NCI-H345 treated with DMSO at 0.1 percent for 48 hours (cell line): ENCODE measurements around the gene NRP1.

ENCODE experiments used
- DNase-seq: peaks from one replicate; lab custom pipeline; 2025; ENCODE audit not compliant: unreplicated experiment; lab: John Stamatoyannopoulos, UW

The NRP1 gene

DNA sequence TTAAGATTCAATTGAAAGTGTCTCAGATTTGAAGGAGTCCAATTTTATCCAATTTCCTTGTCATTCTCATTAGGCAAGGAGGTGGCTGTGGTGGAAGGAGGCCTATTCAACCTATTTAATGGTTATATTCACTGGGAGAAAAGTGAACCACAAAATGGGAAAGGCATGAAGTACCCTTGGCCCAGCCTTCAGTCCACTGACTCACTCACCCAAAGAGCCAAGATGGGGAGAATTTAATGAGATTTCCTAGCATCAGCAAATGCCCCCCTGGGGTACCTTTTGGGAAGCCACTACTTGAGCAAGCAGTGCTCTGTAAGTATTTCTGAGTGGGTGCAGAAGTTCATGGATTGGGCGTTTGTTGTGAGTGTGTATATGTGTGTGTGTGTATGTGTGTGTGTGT lies 144.1 kb downstream of the NRP1 start:
- no peak for DNase-seq

DNA sequence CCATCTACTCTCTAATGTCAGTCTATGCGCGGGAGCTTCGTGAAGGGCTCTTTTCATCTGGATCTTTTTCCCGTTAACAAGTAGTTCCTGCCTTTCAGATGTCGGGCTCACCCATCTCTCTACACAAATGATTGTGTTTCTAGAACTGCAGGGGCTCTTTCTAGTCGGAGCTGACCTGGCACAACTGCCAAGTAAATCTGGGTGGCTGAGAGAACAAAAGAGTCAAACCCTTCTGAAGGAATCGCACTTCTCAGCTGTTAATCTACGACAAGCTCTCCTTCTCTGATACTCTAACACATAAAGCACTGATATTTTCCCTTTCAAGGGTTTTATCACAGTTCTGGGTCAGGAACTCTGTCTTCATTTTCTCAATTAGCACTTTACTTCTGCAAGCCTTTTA lies 144.7 kb downstream of the NRP1 start:
- no peak for DNase-seq

DNA sequence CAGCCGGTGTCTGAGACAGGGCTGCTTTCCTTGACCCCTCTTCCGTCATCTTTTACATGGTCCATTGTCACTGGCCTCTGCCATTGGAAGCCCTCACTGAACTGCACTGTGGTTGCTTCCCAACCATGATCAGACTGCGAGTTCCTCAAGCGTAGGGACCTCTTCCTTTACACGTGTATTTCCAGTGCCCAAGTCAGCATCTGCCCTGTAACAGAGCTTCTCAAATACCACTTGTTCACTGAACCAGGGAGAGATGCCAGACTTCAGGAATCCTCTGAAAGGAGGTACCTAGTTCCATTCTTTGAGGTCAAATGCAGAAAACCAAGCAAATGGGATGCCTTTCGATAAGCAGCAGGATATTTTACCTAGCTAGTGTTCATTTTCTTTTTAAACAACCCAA lies 145.1 kb downstream of the NRP1 start:
- no peak for DNase-seq

DNA sequence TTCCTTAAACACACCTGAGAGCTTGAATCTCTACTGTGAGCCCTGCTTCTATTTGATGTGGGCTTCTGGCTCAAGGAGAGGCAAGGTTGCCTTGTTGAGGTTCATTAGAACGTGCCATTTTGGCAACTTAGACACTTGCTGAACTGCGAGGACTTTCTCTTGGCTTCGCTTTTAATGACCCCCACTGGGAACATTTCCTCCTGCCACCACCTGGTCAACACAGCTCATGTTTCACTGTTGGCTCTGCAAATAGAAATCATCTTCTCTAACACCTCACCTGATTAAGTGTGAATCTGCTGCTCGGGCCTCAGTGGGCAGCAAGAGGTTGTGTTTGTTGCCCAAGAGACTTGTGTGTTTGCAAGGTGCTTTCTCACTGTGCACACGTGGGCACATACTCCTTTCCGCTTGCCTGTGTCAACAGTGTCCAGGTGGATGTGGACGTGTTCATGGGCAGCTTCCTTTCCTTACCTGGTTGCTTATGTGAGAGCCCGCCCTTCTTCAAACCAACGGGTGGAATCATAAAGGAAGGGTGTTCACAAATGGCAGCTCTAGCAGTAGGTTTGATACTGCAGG lies 147.0 kb downstream of the NRP1 start:
- DNase-seq = no peak

DNA sequence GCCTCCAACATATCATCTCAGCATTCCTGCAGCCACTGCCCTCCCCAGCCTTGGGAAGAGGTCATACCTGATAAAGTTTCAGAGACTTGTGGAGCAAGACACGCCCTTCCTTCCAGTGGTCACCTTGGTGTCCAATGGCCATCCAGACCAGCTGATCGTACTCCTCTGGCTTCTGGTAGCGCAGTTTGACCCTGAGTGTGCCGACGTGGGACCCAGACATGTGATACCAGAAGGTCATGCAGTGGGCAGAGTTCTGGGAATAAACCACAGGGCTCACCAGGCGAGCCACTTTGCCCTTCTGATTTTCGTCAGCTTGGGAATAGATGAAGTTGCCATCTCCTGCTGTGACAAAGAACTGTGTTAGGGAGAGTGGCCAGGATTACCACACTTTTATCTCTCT lies 148.3 kb downstream of the NRP1 start:
- no peak for DNase-seq

DNA sequence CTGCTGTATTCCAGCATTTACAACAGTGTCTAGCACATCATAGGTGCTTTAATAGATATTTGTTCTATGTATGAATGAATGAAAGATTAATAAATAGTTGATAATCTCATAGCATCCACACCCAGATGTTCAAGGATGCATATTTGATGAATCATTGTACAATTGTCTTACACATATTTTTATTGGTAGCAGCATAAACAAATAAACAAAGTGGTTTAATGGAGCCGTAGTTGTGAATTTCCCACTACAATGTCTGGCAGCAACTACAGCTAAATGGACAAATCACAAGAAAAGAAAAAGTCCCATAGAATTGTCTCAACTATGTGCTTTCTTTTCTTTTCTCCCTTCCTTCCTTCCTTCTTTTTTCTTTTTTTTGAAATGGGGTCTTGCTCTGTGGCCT lies 150.8 kb downstream of the NRP1 start:
- no peak for DNase-seq

DNA sequence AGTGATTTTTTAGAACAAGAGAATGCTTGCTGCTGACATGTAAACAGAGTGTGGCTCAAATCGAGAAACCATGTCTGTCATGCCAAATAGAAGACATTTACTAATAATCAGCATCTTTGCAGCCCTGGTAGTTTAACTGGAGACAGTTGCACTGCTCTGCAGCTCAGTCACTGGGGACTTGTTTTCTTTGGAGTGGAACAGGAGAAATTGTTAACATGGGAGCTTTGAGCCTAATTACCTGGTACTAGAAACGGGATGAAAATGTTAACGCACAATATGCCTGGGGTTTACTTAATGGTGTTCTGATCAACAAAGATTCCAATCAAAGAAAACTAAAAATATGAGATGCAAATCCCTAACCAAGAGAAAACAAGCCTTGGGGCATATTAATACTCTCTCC lies 153.5 kb downstream of the NRP1 start:
- no peak for DNase-seq

DNA sequence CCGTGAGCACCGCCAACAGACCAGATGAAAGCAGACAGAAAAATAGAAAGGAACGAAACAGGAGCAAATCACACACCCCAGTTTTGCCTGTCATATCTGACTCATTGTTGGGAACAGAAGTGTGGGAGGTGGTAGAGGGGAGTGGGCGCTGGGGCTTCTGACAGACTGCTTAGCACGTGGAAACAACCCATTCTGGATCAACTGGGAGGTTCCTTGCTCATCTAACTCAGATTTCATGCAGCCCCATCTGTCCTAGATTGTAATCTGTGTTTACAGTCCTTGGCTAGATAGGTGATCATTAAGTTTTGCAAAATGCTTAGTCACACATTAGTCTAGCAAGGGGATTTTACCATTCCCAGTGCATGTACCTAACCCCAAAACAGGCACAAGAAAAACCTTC lies 154.1 kb downstream of the NRP1 start:
- no peak for DNase-seq

DNA sequence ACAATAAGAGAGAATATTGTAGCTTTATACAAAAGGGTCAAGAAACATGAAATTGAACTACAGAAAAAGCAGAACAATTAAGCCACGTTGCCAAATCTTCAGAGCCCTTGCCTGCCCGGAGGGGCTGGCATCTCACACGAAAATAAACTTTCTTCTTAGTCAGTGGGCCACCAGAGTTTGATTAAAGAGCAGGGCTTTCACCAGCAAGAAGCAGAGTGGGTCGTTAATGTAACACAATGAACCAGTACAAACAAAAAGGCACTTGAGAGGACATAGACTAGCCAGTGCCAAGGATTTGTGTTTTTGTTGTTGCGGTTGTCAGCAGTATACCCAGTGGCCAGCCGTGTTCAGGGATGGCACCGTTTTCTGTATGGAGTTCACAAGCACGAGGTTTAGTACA lies 155.4 kb downstream of the NRP1 start:
- DNase-seq = no peak

DNA sequence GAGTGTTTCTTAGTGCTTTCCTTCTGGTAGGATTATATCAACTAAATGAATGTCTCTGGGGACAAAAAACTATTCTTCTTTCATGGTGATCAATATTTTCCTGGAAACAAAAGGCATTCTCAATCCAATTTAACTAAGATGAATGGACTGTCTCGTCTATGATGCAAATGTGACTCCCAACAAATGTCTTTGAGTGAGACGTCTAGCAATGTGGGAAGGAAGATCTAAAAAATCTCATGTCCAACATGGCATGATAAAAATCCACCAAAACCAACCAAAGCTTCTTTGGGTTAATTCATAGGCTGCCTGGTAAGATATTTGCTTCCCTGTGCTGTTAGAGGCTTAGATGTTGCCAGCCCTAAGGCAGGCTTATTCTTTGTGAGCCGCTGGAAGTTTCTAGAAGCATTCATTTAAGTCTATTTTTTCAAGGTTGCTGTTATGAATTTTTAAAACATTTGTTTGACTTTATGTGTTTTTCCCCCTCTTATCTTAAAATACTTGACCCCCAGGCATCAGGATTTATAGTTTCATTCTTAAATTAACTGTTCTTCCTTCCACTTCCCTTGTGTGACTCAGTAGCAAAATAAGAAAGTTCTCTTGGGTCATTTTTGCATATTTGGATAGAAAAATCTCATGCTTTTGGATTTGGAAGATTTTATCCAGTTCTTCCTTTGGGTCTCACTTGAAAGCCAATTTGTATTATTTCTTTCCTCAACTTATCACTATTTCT lies 156.3 kb downstream of the NRP1 start:
- no peak for DNase-seq

DNA sequence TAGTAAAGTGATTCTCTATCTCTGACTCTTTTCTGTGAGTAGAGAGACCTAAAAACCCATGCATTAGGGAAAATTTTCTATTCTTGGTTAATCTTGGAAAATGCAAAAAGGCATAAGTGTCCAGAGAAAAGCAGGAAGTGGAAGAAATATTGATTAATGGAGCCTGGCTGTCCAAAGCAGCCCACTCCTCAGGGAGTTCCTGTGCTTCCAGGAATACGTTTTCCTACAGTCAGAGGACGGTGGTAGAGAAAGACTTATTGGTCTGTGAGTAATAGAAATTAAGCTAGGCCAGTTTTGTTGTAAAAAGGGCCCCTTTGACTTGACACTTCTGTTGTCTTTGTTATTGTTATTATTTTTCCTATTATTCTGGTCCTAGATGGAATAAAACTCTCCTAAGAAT lies 157.8 kb downstream of the NRP1 start:
- DNase-seq = no peak

DNA sequence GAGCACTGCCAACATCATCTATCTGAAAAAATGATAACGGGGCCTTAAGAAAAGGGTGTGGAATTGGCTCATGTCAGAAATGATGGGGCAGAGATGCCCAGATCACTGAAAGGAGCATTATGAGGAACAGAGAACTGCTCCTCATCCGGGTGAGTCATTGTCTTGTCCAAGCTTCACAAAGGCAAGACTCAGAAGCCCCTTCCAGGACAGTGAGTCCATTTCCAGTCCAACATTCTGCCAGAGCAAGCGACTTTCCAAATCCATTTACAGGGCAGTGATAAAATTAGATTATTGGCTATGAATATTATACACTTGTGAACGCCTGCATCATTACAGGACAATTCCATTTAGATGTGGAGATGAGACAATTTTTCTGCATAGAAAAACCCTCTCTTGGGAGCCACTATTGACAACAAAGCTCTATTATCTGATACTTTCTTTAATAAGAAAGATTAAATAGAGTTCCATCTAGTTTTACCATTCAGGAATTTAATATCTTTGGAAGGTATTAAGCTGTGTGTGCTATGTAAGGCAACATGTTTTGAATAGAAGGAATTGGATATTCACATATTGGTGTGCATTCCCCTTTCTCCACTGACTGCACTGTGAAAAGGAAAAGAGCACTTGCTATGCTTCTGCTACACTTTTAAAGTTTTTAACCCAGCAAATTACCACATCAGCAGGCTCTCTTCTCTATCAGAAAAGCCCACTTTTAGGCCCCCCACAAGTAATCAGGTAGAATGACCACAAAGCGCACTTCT lies 159.6 kb downstream of the NRP1 start:
- DNase-seq = no peak

DNA sequence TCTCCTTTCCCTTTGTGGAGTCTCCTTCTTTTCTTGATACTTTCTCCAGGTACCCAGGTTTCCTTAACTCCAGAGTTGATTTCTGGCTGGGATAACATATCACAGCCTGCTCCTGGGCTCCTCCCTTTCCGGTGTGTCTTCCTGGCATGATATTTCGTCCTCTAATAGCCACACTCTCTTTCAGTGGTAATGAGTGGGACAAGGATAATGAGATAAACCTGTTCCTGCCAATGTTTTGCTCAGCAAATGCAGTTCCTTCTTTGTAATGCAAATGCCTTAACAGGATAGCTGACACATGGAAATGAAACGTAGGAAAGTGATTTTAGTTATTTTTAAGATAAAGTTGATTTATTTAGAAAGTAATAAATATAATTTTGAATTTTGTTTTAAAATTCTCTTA lies 168.6 kb downstream of the NRP1 start:
- DNase-seq = no peak

DNA sequence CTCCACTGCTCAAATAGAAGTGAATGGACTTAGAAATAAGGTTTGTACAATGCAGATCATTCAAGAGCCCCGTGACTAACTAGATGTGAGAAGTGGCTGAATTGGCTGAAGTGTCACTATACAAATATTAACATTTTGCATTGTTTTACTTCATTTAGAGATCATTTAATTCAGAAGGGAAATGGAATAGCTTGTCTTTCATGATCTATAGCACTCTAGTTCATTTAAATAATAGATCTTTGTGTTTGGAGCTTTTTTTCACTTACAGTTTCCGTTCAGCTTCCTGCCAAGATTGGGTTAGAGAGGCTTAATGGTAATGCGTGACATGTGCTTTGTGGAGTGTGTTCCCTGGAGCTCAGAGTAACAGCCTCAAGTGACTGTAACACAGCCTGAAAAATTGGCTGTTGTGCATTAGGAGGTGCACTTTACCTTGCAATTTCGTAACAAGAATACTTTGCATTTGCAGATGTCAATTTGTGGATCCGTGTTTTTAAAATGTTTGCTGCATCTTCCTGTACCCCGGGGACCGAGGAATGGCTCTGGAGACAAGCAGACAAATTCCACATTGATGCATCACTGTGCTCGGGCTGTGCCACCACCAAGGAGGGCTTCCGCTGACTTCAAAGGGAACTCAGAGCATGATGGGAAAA lies 170.3 kb downstream of the NRP1 start:
- DNase-seq = peak; percentile 47

DNA sequence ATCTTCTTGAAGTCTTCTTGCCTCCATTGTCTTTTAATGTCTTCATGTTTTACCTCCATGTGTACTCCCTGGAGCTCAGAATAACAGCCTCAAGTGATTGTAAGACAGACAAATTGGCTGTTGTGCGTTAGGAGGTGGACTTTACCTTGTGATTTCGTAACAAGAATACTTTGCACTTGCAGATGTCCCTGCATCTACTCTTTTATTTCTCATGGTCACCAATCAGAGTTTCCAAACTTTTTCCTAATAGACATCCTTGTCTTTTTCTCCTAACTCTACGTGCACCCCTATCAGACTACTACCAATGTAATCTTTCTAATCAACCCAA lies 172.3 kb downstream of the NRP1 start:
- DNase-seq = no peak

DNA sequence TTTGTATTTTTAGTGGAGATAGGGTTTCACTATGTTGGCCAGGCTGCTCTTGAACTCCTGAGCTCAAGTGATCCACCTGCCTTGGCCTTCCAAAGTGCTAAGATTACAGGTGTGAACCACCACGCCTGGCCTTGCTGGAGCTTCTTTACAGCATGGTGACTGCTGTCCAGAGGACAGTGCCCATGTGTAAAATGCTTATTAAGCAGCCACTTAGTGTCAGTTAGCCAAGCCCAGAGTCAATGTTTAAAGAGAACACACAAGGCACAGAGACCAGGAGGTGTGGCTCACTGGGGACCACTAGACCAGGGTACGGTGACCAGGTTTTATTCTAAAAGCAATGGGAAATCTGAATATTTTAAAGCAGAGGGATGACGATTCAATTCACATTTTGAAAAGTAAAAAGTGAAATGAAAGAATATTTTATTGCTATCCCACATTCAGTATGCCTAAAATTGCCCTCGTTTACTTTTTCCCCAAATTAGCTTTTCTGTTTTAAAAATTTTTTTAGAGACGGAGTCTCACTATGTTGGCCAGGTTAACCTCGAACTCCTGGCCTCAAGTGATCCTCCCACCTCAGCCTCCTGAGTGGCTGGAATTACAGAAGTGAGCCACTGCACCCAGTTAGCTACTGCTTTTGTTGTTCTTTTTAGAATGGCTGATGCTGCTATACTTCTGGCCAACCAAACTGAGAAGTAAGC lies 172.8 kb downstream of the NRP1 start:
- no peak for DNase-seq

DNA sequence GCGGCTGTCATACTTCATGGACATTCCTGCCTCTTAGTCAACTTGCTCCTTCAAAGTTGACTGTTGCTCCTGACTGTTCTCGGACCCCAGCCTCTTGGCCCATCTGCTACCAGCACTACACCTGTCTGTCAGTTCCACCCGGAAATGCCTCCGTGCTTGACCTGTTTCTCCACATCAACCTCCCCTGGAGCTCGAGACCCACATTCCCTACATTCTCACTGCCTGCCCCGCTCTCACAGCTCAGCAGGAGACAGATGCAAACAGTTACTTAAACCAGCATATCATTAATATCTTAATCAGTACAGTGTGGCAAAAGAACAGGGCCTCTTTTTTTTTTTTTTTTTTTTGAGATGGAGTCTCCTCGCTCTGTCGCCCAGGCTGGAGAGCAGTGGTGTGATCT lies 174.3 kb downstream of the NRP1 start:
- DNase-seq = no peak

DNA sequence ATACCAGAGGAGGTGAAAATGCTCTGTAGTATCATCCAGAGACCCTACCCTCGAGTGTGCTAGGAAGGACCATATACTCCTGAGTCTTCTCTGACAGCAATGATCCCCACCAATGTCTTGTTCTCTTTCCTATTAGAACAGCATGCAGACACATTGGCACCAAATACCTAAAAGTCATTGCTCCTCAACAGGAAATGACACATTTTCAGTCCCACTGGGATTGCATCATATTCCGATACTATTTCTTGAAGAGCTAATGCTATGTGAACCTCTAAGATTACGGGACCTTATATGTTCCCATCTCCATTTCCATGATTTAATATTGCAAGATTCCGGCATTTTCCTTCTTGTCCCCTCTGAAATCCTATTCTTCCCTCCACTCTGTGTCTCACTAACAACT lies 177.4 kb downstream of the NRP1 start:
- DNase-seq = no peak

DNA sequence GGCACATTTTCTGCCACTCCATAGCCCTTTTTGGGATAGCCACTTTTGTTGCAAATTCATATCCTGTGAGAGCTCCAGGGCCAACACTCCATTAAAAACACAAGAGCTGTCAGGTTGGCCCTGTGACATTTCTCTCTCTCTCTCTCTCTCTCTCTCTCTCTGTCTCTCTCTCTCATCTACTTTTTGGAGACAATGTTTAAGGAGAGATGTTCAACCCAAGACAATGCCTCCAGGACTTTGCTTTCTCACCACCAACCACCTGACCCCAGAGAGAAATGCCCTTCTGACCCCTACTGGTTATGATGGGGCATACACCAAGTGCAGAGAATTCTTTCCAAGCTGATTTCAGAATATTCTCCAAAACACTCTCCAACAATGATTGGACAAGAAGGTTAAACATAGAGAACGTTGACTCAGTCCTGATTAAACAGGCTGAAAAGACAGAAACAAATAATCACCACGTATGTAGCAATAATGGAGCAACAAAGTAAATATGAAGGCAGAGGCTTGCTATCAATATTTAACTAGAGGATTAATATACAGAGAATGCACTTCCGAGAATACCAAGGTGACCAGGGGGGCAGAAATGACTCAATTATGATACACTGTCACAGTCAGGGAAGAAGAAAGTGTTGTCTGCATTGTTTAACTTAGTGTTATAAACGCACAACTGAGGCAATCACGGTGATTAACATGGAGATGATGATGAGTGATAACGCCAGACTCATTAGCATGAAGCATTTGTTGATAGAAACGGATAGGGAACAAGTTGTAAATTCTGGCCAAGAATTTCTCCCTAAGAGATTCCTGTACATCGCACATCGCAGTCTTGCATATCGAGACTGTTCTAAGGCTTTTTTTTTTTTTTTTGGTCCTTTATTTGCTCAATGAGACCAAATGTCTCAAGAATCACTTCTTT lies 178.5 kb downstream of the NRP1 start:
- no peak for DNase-seq

DNA sequence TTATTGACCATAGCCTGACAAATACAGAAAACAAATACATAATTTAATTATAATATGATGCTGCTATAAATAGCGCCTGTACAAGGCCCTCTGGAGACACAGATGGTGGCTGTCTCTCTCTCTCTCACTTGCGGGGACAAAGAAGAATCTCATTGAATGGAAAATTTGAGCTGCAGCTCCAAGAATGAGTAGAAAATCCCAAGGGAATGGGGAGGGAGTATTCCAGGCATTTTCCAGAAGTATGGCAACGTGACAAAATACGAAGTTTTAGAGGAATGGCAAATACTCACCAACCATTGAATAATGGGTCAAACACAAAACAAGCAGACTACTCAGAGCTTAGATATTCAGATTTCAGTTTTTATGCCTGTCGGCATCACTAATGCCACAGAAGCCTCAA lies 179.9 kb downstream of the NRP1 start:
- no peak for DNase-seq

DNA sequence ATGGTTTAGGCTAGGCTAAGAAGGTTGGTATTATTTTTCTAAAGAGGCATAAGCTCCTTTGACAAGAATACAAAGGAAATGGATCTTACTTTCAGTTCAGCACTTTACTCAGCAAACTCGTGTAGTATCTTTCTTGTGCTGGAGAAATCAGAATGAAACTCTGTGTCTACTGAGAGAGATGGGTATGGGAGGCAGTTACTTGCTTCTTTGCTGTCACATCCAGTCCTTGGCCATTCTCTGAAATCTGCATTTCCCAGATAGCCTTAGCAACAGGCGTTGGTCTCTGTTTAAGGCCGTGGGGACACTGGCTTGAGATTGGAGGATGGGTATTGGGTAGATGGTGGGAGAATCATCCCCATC lies 180.5 kb downstream of the NRP1 start:
- no peak for DNase-seq
